ENCODE measurements around the gene PREX1. TPM values are rescaled to one million over a fixed set of nuclear protein-coding genes. Genes with fewer than 3 reads are reported as not detected.

The PREX1 gene
- total RNA-seq, 4 donors from 2014 or later, result 9.9 to 150 (median 18.4) TPM

GRCh38 chr20:48772183-48772976, 55.4 kb downstream of the PREX1 start:
- no peaks in the 10 kb centered on the region for H3K27me3 ChIP-seq
- peak; percentile 48 to 81 (median 73) for DNase-seq
- no peaks in the 10 kb centered on the region for H3K9me3 ChIP-seq
- H3K36me3 ChIP-seq, result no peaks in the 10 kb centered on the region
- H3K4me1 ChIP-seq, result peaks cover 0 to 32% (median 12%) of the 10 kb centered on the region in 4 donors
- TF ChIP-seq, protein P1, sequence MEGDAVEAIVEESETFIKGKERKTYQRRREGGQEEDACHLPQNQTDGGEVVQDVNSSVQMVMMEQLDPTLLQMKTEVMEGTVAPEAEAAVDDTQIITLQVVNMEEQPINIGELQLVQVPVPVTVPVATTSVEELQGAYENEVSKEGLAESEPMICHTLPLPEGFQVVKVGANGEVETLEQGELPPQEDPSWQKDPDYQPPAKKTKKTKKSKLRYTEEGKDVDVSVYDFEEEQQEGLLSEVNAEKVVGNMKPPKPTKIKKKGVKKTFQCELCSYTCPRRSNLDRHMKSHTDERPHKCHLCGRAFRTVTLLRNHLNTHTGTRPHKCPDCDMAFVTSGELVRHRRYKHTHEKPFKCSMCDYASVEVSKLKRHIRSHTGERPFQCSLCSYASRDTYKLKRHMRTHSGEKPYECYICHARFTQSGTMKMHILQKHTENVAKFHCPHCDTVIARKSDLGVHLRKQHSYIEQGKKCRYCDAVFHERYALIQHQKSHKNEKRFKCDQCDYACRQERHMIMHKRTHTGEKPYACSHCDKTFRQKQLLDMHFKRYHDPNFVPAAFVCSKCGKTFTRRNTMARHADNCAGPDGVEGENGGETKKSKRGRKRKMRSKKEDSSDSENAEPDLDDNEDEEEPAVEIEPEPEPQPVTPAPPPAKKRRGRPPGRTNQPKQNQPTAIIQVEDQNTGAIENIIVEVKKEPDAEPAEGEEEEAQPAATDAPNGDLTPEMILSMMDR (IDR thresholded peaks at IDR 0.05), result no peak
- TF ChIP-seq POLR2A (IDR thresholded peaks at IDR 0.05), result no peak
- H3K27ac ChIP-seq, result peak overlapping the region in 1 of 4 donors; percentile 74
- no peak overlapping the region for H3K4me3 ChIP-seq

DNA sequence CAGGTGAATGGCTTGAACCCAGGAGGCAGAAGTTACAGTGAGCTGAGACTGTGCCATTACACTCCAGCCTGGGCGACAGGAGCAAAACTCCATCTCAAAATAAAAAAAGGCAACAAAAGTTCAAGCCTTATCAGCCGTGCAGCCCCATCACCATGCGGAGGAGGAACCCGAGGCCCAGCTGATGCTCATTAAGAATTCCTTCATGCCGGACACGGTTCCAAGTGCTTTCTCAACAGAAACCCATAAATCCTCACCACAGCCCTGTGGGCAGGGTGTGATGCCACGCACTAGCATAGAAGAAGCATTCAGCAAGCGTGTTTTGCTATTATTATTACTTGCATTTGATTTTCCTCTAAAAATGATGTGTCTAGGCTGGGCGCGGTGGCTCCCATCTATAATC, 56.3 kb downstream of the PREX1 start:
- no peak for TF ChIP-seq POLR2A (IDR thresholded peaks at IDR 0.05)
- TF ChIP-seq, protein P1 (IDR thresholded peaks at IDR 0.05), result no peak

GRCh38 chr20:48770700-48771442, 56.9 kb downstream of the PREX1 start:
- H3K9me3 ChIP-seq, result no peaks in the 10 kb centered on the region
- peaks cover 0 to 27% (median 10%) of the 10 kb centered on the region in 4 donors for H3K4me1 ChIP-seq
- H3K27ac ChIP-seq, result peak overlapping the region in 1 of 4 donors; percentile 74
- H3K4me3 ChIP-seq, result no peak overlapping the region
- DNase-seq, result no peak
- TF ChIP-seq POLR2A (IDR thresholded peaks at IDR 0.05), result no peak
- TF ChIP-seq, protein P1 (IDR thresholded peaks at IDR 0.05), result no peak
- H3K36me3 ChIP-seq, result no peaks in the 10 kb centered on the region
- no peaks in the 10 kb centered on the region for H3K27me3 ChIP-seq

More for the DNA sequence above, 56.3 kb downstream of the PREX1 start:
- Histone ChIP-seq H3K27ac (peak overlapping the region in 1 of 4 donors; percentile 74), H3K27me3 (no peaks in the 10 kb centered on the region), H3K4me3 (no peak overlapping the region), H3K36me3 (no peaks in the 10 kb centered on the region), H3K4me1 (peaks cover 0 to 25% (median 10%) of the 10 kb centered on the region in 4 donors), H3K9me3 (no peaks in the 10 kb centered on the region)
- peak in 1 of 3 donors; percentile 9 for DNase-seq

DNA sequence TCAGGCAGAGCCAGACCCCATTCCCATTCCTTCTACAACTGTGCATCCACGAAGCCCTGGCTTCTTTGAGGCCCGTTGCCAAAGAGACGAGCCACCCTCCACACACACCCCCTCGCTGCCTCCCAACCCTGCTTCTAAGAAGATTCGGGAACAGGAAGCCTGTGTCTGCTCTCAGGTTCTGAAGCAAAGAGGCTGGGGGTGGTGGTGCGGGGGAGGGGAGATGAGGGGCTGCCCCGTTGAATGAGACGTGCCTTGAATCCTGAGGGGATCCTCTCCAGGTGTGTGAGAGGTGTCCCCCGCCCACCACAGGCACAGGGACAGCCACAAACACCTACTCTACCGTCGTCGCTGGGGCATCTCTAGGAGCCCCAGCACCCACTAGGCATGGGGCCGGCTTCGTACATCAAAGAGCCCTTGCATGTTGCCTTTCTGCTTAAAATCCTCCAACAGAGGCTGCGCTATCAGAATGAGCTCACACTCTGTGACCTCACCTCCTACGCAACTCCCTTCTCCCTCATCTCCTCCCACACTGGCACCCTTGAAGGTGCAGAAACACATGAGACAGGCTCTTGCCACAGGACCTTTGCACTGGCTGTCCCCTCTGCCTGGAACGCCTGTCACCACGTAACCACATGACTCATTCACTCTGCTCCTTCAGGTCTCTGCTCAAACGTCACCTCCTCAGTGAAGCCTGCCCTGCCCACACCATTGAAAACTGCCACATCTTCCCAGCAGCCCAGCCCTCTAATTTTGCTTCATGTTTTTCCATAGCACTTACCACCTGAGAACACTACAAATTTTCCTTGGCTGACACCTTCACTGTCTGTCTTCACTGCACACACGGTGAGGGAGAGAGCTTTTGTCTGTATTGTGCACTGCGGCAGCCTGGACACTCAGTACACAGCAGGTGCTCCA, 58.5 kb downstream of the PREX1 start:
- Histone ChIP-seq H3K4me3 (no peak overlapping the region), H3K27ac (peak overlapping the region; percentile 6 to 70 (median 29)), H3K9me3 (no peaks in the 10 kb centered on the region), H3K4me1 (peaks cover 0 to 23% (median 8%) of the 10 kb centered on the region in 4 donors), H3K27me3 (no peaks in the 10 kb centered on the region), H3K36me3 (no peaks in the 10 kb centered on the region)
- DNase-seq, result peak in 1 of 3 donors; percentile 39
- TF ChIP-seq, protein P1 (IDR thresholded peaks at IDR 0.05), result no peak
- TF ChIP-seq POLR2A (IDR thresholded peaks at IDR 0.05), result no peak
